Aorta (tissue), 5 donors: Measurements from ENCODE around the gene REEP1. TPM values are rescaled to one million over a fixed set of nuclear protein-coding genes. Genes with fewer than 3 reads are reported as not detected.
"Not testable (repeated sequence)": the region's sequence is repeated elsewhere in the genome, so short reads cannot be mapped to it uniquely, and the experiment has no call there.

ENCODE experiments used
- ATAC-seq: fragments of 200-7000 bp; cut with Tn5 transposase; one replicate; pipeline ENCODE4 v1.9.1; 2022; ENCODE audit warnings: moderate library complexity; ENCODE audit not compliant: low FRiP score
- DNase-seq, 2 donors: peaks; one replicate each; pipeline ENCODE4 v3.0.0-alpha.2; 2020
- H3K27ac ChIP-seq, 2 donors: one replicate each; pipeline ENCODE4 v1.5.1; 2013; ENCODE audit warnings: low read length in 2 of 2, mild to moderate bottlenecking in 2 of 2, moderate library complexity in 2 of 2, control low read depth in 1 of 2, inconsistent platforms in 1 of 2, low read depth in 1 of 2
- H3K27me3 ChIP-seq, 2 donors: one replicate each; pipeline ENCODE4 v1.6.1; 2013; ENCODE audit warnings: control low read depth in 1 of 2, low read length in 1 of 2, mild to moderate bottlenecking in 1 of 2, moderate library complexity in 1 of 2; ENCODE audit not compliant: insufficient read depth in 2 of 2, control insufficient read depth in 1 of 2
- H3K36me3 ChIP-seq, 2 donors: one replicate each; pipeline ENCODE4 v1.6.1; 2013; ENCODE audit warnings: control low read depth in 1 of 2, low read length in 1 of 2, mild to moderate bottlenecking in 1 of 2; ENCODE audit not compliant: insufficient read depth in 2 of 2, control insufficient read depth in 1 of 2
- H3K4me1 ChIP-seq, 2 donors: one replicate each; pipeline ENCODE4 v1.6.1; 2013; ENCODE audit warnings: low read length in 2 of 2, control low read depth in 1 of 2, mild to moderate bottlenecking in 1 of 2, moderate library complexity in 1 of 2; ENCODE audit not compliant: insufficient read depth in 2 of 2, control insufficient read depth in 1 of 2
- H3K4me3 ChIP-seq, 2 donors: one replicate each; pipeline ENCODE4 v1.5.1; 2013; ENCODE audit warnings: low read length in 2 of 2, control low read depth in 1 of 2, mild to moderate bottlenecking in 1 of 2
- H3K9me3 ChIP-seq: one replicate; pipeline ENCODE4 v1.6.1; 2013; ENCODE audit warnings: mild to moderate bottlenecking, low read length; ENCODE audit not compliant: control insufficient read depth
- WGBS, 2 donors: extraction: QIAGEN DNeasy Blood & Tissue Kit; methylation state at CpG; one replicate each; pipeline ENCODE4 v1.1.7; 2013; 5-methylcytosine and 5-hydroxymethylcytosine counted together
- intact Hi-C, 2 donors: fragments of 100-400 bp; cut with DNase I; formaldehyde crosslinking; loops; one replicate each; pipeline versions ENCODE4 v1.14.2 to v1.15.0; 2022
- polyA plus RNA-seq, 2 donors: library from polyadenylated mRNA; stranded (reverse); fragments of 200-250 nt; gene quantifications; one replicate each; pipeline ENCODE4 v1.2.3, GENCODE V29; 2013
- total RNA-seq, 2 donors: library from RNA; stranded (reverse); fragmentation: NEBNext Ultra II Directional; extraction: Animal tissue kit (Norgen Biotek cat#: 25700); gene quantifications; one replicate each; pipeline ENCODE4 v1.2.1, GENCODE V29; 2021
- donor health status: healthy with polysubstance abuse.
- donor health status: Bipolar disorder and iron deficiency.
- donor health status: DM: no; HTN: no; CAD: no.
- donor health status: DM: no; HTN: no; CAD: no.
- donor health status: DM: yes; HTN: yes; CAD: no.

The REEP1 gene
- total and polyA plus RNA-seq, 4 donors: 4.5 to 36.3 (median 10.5) TPM

DNA sequence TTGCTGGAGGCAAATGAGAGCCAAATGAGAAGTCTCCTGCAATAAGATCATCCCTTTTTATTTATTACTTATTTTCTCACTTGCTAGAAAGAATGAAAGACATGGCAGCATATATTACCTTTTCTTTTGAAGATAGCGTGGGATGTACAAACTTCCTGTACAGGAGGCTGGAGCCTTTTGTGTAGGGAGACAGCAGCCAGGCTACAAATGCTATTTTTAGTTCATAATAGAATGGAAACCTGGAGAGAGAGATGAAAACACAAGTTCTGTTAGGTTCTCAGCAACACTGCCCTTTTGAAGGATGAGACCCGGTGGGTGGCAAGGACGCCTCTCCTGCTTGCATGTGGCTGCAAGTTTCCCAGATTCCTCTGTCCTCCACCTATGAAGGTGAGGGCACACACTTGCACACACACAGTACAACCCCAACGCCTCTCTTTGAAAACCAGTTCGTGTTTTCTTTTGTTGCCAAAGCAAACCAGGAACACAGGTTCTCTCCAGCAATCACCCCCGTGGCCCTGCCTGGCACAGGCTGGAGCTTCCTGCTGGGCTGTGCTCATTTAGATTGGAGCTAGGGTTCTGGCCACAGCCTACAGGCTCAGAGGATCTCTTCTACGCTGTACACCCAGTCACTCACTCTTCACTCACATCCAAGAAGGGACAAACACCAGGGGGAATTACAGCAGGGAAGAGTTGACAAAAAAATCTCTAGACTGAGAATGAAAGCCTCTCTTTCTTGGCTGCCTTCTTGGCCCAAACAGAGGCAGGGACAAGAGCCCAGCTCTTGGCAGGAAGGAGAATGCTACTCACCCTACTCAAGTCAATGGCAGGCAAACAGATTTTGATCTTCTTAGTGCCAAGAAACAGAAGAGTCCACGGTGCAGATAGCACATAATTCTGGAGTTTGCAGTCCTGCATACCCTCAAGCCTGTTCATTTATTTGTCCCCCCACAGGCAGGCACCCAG, 82.6 kb downstream of the REEP1 start:
- ATAC-seq: no peak
- 19 to 22% methylated on average over 8 of the region's 8 CpGs for WGBS, 2 donors
- peak overlapping the region; percentile 9 to 23 for H3K27ac ChIP-seq

DNA sequence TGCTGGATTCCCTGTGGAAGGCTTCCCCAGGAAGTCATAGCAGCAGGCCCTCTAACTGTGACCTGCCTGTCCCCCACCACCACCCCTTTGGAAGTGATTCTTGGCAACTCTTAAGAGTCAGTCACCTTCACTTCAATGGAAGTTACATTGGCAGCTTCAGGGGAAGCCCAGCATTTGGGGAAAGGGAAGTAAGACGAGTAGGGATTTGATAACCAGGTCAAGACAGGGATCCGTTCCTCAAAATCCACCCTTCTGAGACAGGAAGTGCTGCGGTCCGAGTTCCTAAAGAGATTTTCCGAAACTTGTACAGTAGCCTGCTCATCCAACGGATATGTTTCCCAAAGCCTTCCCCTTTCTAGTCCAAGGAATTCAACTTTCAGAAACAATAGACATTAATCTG, 84.0 kb downstream of the REEP1 start:
- no peak for DNase-seq
- Histone ChIP-seq H3K4me3 (no peak overlapping the region), H3K9me3 (no peaks in the 10 kb centered on the region), H3K27me3 (no peaks in the 10 kb centered on the region), H3K36me3 (no peaks in the 10 kb centered on the region), H3K27ac (no peak overlapping the region), H3K4me1 (peaks cover 0 to 4% of the 10 kb centered on the region in 2 donors)
- WGBS, 2 donors: 94 to 95% methylated on average over 6 of the region's 6 CpGs
- intact Hi-C loops: no loop called here
- ATAC-seq: no peak

More for the DNA sequence above, 82.6 kb downstream of the REEP1 start:
- no peaks in the 10 kb centered on the region for H3K9me3 ChIP-seq
- H3K36me3 ChIP-seq: no peaks in the 10 kb centered on the region
- H3K4me3 ChIP-seq: no peak overlapping the region
- DNase-seq: no peak
- H3K4me1 ChIP-seq: peaks cover 0 to 4% of the 10 kb centered on the region in 2 donors
- intact Hi-C loops: no loop called here
- no peaks in the 10 kb centered on the region for H3K27me3 ChIP-seq

- WGBS, 2 donors: 67 to 72% methylated on average over 10 of the region's 10 CpGs
- intact Hi-C loops: no loop called here
- DNase-seq (no peak), ATAC-seq (no peak)
- Histone ChIP-seq H3K9me3 (no peaks in the 10 kb centered on the region), H3K27me3 (no peaks in the 10 kb centered on the region), H3K27ac (no peak overlapping the region), H3K36me3 (no peaks in the 10 kb centered on the region), H3K4me3 (no peak overlapping the region), H3K4me1 (peaks cover 0 to 4% of the 10 kb centered on the region in 2 donors)
Measured at GRCh38 chr2:86251840-86252266, 85.6 kb downstream of the REEP1 start.

DNA sequence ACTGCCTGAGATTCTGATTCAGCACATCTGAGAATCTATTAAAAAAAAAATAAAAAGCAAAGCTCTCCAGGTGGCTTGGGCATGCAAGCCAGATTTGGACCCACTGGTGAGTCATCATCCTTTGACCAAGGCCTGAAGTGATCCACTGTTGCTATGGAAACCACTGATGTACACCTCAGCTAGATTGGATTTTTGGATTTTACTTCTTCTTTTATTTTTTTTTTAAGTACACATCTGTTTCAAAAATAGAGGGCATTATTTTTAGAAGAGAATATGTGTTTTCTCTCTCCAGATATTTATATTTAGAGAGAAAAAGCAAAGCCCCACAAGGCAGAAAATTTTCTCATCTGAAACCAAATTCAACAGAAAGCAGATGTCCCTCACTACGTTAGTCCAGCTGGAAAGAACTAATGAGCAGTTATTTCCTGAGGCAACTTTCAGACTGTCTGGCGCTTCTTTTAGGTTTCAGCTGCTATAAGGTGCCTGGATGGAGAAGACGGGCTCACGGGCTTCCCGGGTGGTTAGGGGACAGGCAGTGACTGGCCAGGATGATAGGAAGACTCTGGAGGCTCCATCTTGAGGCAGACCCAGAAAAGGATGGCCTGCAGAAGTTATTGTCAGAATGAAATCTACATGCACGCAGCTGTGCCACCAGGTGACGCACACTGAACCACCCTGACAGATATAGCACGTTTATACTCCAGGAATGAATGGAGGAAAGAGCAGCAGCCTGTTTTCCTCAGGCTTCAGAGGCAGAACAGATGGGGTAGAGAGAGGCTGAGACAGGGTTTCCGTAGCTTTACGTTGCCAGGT, 87.6 kb downstream of the REEP1 start:
- DNase-seq (peak in 1 of 2 donors; percentile 56), ATAC-seq (peak; percentile 65)
- 17 to 22% methylated on average over 10 of the region's 10 CpGs for WGBS, 2 donors
- intact Hi-C loops: no loop called here
- no peak overlapping the region for H3K4me3 ChIP-seq
- H3K9me3 ChIP-seq: no peaks in the 10 kb centered on the region
- H3K4me1 ChIP-seq: peaks cover 0 to 3% of the 10 kb centered on the region in 2 donors
- H3K27ac ChIP-seq: peak overlapping the region in 1 of 2 donors; percentile 84
- H3K27me3 ChIP-seq: no peaks in the 10 kb centered on the region
- H3K36me3 ChIP-seq: no peaks in the 10 kb centered on the region

- DNase-seq: no peak
- intact Hi-C loops: no loop called here
- Histone ChIP-seq H3K4me1 (no peaks in the 10 kb centered on the region), H3K9me3 (no peaks in the 10 kb centered on the region), H3K27me3 (no peaks in the 10 kb centered on the region), H3K27ac (peak overlapping the region; percentile 49 to 90), H3K36me3 (no peaks in the 10 kb centered on the region), H3K4me3 (no peak overlapping the region)
- 62 to 66% methylated on average over 6 of the region's 6 CpGs for WGBS, 2 donors
- peak; percentile 42 for ATAC-seq
Measured at GRCh38 chr2:86249176-86249575, 88.2 kb downstream of the REEP1 start.

DNA sequence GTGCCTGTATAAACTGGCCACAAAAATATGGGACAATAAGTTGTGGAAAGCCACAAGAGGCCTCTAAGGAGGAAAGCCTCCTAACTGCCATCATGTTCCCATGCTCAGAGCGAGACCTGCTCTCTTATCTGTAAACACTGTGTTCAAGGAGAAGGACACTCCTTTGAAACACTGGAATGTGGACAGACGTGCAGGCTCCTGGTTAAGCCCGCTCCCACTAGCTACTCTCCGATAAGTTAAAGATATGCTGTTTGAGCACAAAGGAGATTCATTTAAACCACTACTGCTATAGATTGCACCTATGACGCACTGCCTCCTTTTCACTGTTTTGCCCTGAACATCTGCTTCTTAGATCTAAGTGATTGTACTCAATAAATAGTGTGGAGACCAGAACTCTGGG, 92.2 kb downstream of the REEP1 start:
- whole genome bisulfite sequencing, 2 donors: 93 to 94% methylated on average over 5 of the region's 5 CpGs
- H3K4me1 ChIP-seq, H3K36me3 ChIP-seq, H3K27ac ChIP-seq, ATAC-seq, intact Hi-C loops, H3K27me3 ChIP-seq, H3K4me3 ChIP-seq, DNase-seq, H3K9me3 ChIP-seq: not testable (repeated sequence)

GRCh38 chr2:86244781-86245180, 92.6 kb downstream of the REEP1 start:
- H3K36me3 ChIP-seq, DNase-seq, ATAC-seq, intact Hi-C loops, H3K9me3 ChIP-seq, H3K4me1 ChIP-seq, H3K27ac ChIP-seq, H3K4me3 ChIP-seq, H3K27me3 ChIP-seq: not testable (repeated sequence)
- WGBS, 2 donors: 94 to 97% methylated on average over 5 of the region's 5 CpGs

GRCh38 chr2:86243950-86244733, 93.3 kb downstream of the REEP1 start:
- ATAC-seq (no peak), DNase-seq (no peak)
- Histone ChIP-seq H3K36me3 (no peaks in the 10 kb centered on the region), H3K4me3 (no peak overlapping the region), H3K9me3 (no peaks in the 10 kb centered on the region), H3K27me3 (no peaks in the 10 kb centered on the region), H3K27ac (peak overlapping the region in 1 of 2 donors; percentile 55), H3K4me1 (peaks cover 0 to 3% of the 10 kb centered on the region in 2 donors)
- intact Hi-C loops: no loop called here
- 59 to 60% methylated on average over 5 of the region's 5 CpGs for WGBS, 2 donors
